Caki2 (cell line): Measurements from ENCODE around the gene BPTF. TPM values are rescaled to one million over a fixed set of nuclear protein-coding genes. Genes with fewer than 3 reads are reported as not detected.
"Not testable (repeated sequence)": the region's sequence is repeated elsewhere in the genome, so short reads cannot be mapped to it uniquely, and the experiment has no call there.

Source experiments
- DNase-seq: peaks from one replicate; pipeline ENCODE4 v3.0.0-alpha.2; 2015; ENCODE audit warnings: low read depth
- in situ Hi-C: cut with HindIII; loops from 2 replicates; pipeline ENCODE4 v1.10.0; 2016; ENCODE audit warnings: low sequenced_read_pairs, low pct_unique_long_range_greater_than_20kb, mixed read lengths
- total RNA-seq: library from RNA; depleted of rRNA; stranded (reverse); fragments of >200 nt; shearing (Covaris generic); gene quantifications from 2 replicates; pipeline ENCODE4 v1.2.3, GENCODE V29; 2014; ENCODE audit warnings: low replicate concordance

Gene BPTF
- total RNA-seq, 1 experiment from 2014 or later: 29.8 TPM

DNA sequence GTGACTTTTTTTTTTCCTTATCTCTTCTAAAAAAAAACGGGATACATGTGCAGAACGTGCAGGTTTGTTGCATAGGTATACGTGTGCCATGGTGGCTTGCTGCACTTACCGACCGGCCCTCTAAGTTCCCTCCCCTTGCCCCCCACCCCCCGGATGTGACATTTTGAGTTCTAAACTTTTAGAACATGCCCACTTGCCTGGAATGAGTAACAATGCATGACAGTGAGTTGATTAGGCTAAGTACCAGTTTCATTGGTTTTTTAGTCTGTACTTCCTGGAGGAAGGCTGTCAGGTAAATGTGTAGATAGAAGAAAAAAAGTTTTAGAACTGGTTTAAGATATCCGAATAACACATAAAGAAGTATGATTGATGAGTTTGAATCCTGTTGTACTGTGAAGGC is 4.0 kb downstream of the BPTF start:
- DNase-seq: peak; percentile 48
- in situ Hi-C loops: no loop called here

DNA sequence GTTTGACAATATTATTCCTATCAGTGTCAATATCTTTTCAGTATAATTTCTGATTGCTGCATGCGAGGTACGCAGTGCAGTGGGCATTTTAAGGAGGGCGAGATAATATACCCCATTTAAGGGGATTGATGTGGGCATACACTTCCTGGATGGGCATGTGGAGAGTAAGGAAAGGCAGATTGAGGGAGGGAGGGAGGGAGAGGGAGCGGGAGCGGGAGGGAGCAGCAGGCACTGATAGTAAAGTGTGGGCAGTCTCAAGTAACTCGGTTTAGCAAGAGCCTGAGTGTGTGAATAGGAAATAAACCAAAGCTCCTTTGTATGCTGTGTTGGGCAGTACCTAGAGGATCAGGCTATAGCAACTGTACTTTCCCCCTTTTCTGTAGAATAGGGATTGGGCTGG is 5.1 kb downstream of the BPTF start:
- in situ Hi-C loops: no loop called here

DNA sequence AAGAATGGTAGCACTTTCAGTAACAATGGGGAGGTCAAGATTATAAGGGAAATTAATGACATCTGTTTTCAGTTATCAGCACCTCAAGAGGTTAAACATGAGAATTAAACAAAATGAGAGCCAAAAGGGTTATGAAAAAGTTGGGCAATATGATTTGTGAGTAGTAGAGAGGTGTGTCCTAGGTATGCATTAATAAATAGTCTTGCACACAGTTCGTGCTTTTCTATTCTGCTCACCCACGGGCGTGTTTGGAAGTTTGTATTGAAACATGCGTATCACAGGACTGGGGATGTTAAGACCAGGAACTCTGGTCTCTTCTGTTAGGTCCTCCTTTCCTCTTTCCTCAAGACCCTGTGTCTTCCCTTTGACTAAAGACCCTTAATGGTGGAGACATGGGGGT is 6.0 kb downstream of the BPTF start:
- no peak for DNase-seq
- in situ Hi-C loops: no loop called here

More for the DNA sequence above, 5.1 kb downstream of the BPTF start:
- DNase-seq: no peak

DNA sequence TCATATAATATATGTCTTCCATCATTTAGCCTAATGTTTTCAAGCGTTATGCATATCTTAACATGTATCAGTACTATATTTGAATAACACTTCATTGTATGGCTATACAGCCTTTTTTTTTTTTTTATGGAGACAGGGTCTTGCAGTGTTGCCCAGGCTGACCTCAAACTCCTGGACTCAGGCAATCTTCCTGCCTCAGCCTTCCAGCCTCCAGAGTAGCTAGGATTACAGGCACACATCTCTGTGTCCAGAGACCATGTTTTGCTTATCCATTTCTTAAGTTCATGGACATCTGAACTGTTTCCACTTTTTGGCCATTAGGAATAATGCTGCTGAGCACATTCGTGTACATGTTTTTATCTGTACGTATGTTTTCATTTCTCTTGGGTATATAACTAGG is 7.8 kb downstream of the BPTF start:
- DNase-seq: no peak
- in situ Hi-C loops: no loop called here

DNA sequence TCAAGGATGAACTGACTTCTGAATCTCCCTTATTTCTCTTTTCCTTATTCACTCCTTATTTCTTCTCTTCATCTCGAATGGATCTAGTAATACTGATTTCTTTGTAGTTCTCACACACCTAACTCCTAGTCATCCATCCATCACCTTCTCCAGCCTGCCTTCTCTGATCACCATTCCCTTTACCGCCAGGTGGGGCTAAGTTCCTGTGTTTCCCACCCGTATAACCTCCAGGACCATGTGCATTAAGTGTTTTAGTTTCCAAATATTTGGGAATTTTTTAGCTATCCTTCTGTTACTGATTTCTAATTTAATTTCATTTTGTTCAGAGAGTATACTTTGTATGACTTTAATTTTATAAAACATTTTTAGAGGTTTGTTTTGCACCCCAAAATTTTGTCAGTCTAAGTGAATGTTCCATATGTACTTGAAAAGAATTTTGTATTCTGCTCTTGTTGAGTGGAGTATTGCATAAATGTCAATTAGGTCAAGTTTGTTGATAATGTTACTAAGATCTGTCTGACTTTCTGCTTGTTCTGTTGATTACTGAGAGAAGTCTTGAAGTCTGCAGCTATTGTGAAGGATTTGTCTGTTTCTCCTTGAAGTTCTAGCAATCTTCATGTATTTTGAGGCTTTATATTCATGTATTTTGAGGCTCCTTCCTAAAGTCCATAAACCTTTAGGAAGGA is 8.8 kb downstream of the BPTF start:
- in situ Hi-C loops: no loop called here
- no peak for DNase-seq

DNA sequence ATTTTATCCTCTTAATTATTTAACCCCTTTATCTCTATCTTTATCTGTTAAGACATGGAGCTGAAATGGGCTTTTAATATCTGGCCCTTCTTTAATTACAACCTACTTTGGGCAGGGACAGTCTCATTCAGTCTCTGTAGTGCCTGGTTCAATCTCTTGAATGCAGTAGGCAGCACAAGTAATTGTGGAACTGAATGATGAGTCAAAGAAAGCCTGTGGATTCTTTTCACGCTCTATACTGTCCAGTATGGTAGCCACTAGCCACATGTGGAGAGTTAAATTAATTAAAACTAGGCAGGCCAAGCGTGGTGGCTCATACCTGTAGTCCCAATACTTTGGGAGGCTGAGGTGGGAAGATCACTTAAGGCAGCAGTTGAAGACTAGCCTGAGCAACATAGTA is 9.3 kb downstream of the BPTF start:
- DNase-seq: no peak
- in situ Hi-C loops: no loop called here

DNA sequence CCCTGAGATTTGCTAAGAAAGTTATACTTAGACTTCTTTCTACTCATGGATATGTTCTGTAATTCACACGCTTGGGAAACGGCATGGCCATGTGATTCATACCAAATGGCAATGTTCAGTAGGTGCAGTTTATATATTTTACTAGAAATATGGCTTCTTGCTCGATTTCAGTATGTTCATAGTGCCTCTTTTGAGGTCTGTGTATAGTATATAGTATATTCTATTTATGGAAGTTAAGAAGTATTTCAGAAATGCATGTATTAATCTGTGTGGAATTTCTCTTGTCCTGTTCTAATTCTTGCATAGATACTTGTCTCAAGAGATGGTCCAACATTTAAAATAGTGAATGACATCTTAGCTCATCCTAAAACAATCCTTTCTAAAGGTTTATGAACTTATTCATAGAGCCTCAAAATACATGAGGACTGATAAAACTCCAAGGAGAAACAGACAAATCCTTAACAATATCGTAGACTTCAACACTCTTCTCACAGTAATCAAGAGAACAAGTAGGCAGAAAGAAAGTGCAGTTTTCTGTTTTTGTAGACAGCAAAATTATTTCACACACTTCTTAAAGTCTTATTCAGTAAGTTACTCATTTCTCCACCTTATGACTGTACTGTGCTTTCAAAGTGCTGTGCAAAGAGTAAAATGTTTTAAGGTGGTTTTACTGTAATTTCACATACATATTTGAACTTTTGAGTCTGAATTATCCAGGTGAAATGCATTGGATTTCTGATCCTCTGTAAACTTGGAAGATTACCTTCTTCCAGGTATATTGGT is 11.1 kb downstream of the BPTF start:
- no peak for DNase-seq
- in situ Hi-C loops: no loop called here

DNA sequence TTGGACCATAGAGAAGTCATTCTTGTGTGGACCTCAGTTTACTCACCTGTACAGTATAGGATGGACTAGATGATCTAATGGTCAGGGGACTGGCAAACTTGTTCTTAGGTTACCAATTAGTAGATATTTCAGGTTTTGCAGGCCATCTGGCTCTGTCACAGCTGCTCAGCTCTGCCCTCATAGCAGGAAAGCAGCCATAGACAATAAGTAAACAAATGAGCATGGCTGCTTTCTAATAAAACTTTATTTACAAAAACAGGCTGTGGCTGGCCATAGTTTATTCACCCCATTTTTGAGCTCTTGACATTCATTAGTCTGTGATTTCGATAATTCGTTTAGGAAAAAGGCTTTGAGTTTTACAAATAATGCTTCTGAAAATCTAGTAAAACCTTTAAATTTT is 12.7 kb downstream of the BPTF start:
- no peak for DNase-seq
- in situ Hi-C loops: no loop called here

DNA sequence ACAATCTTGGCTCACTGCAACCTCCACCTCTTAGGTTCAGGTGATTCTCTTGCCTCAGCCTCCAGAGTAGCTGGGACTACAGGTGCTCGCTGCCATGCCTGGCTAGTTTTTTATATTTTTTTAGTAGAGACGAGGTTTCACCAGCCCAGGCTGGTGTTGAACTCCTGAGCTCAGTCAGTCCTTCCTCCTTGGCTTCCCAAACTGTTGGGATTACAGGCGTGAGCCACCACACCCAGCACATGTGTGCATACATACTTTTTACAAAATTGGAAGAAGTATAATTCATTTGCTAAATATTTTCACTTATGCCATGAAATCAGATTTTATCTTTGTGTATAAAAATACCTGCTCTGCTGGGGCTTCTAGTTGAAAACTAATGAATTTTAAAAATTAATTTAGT is 13.2 kb downstream of the BPTF start:
- DNase-seq: no peak
- in situ Hi-C loops: no loop called here

DNA sequence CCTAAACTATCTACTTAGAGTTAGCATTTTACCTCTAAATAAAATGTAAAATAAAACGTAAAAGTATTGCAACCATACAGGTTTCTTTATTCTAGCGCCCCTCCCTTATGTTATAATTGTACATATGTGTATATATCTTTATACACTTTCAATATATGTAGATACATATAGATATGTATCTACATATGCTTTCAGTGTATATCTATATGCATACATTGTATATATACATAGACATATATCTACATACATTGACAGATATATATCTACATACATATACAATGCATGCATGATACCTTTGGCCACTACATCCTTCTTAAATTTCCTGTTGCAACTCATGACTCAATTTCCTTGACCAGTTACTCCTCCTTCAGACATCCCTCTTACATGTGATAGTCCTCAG is 16.7 kb downstream of the BPTF start:
- no peak for DNase-seq
- in situ Hi-C loops: no loop called here

DNA sequence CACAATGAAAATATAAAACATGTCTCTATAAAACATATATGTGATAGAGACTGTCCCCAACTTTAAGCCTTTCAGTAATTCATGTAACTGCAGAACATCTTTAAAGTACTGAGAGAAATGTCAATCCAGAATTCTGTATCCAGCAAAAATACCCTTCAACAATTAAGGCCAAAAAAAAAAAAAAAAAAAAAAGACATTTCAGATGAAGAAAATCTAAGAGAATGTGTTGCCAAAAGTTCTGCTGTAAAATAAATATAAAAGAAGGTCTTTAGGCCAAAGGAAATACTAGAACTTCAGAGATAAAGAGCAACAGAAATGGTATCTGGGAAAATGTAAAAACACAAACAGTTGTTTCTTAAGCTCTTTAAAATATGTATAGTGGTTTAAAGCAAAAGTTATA is 17.3 kb downstream of the BPTF start:
- no peak for DNase-seq
- in situ Hi-C loops: no loop called here

DNA sequence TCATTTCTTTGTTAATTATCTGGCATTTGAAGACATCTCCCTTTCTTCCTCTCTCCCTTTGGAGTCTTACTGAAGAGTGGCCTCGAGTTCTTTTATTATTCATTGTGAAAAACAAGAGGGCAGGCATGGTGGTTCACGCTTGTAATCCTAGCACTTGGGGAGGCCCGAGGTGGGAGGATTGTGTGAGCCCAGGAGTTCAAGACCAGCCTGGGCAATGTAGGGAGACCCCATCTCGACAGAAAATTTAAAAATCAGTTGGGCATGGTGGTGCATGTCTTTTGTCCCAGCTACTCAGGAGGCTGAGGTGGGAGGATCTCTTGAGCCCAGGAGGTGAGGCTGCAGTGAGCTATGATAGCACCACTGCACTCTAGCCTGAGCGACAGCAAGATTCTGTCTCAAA is 20.1 kb downstream of the BPTF start:
- in situ Hi-C loops: no loop called here
- DNase-seq: no peak

DNA sequence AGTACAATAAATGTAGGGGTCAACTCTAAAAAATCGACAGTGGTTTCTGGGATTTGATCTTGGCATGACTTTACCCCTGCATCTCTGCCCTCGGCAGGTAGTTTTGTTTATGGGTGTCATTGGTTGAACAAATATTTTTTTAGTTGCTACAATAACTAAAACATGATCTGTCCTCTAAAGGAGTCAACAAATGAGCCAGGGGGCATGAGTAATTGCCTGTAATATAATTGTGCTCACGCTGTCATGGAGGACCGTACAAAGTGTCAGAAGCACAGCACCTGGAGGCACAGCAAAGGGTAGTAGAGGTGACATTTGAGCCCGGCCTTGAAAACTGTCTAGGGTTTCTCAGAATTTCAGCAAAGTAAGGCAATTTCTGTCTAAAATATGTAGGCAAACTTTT is 22.9 kb downstream of the BPTF start:
- in situ Hi-C loops, DNase-seq: not testable (repeated sequence)

DNA sequence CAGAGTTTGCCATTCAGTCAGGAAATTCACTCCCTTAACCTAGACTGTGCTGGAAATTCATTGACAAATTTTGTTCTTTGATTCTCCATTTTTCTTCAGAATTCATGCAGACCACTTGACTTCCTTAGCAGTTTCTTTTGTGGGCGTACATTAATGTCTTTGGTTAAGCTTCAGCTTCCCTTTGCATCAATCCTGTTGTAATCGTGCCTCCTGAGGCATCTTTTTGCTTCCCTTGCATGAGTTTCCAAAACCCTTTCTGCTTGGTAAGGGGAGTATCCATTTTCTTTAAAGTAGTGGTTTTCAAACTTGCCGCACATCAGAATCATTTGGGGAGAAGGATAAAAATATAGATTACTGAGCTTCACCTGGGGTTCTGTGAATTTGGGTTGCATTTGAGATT is 23.5 kb downstream of the BPTF start:
- in situ Hi-C loops, DNase-seq: not testable (repeated sequence)

DNA sequence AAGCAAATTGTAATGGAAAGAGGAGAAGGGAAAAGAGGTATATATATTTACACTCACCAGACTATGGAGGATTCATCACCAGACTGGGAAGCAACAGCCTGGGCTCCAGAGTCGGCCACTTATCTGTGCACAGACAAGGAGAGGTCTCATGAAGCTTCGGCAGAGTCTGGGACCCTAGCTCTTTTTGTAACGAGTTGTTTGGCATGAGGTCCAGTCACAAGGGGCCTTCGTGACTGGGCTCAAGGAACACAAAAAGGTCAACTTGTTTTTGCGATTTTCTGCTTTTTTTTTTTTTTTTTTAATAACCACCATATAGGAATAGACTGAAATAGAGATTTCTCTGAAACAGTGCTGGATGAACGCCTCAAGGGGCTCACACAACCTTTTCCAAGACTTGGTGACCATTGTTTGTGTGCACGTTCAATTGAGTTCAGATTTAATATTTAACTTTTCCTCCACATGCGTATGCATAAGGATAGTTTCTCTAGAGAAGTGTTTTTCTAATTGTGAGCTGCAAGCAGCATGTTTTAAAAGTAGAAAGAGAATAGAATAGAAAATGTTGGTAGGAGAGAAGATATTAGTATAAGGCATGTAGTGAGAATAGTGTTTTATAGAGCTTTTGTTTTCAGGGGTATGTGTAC is 25.8 kb downstream of the BPTF start:
- in situ Hi-C loops: no loop called here

DNA sequence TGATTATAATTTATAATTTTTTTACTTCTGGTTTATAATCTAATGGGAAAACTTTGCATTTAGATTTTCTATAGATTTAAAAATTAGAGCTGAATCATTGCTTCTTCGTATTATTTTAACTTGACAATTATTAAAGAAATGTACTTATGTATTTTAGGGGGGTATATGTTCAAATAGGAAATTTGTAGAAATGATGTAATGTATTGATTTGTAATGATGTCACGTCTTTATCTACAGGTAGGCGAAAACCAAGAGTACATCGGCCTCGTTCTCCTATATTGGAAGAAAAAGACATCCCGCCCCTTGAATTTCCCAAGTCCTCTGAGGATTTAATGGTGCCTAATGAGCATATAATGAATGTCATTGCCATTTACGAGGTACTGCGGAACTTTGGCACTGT is 28.4 kb downstream of the BPTF start:
- in situ Hi-C loops: no loop called here
- DNase-seq: no peak

More for the DNA sequence above, 25.8 kb downstream of the BPTF start:
- no peak for DNase-seq

DNA sequence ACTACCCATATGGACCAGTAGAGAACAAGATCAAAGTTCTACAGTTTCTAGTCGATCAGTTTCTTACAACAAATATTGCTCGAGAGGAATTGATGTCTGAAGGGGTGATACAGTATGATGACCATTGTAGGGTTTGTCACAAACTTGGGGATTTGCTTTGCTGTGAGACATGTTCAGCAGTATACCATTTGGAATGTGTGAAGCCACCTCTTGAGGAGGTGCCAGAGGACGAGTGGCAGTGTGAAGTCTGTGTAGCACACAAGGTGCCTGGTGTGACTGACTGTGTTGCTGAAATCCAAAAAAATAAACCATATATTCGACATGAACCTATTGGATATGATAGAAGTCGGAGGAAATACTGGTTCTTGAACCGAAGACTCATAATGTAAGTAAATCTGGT is 29.1 kb downstream of the BPTF start:
- in situ Hi-C loops: no loop called here
- DNase-seq: no peak

DNA sequence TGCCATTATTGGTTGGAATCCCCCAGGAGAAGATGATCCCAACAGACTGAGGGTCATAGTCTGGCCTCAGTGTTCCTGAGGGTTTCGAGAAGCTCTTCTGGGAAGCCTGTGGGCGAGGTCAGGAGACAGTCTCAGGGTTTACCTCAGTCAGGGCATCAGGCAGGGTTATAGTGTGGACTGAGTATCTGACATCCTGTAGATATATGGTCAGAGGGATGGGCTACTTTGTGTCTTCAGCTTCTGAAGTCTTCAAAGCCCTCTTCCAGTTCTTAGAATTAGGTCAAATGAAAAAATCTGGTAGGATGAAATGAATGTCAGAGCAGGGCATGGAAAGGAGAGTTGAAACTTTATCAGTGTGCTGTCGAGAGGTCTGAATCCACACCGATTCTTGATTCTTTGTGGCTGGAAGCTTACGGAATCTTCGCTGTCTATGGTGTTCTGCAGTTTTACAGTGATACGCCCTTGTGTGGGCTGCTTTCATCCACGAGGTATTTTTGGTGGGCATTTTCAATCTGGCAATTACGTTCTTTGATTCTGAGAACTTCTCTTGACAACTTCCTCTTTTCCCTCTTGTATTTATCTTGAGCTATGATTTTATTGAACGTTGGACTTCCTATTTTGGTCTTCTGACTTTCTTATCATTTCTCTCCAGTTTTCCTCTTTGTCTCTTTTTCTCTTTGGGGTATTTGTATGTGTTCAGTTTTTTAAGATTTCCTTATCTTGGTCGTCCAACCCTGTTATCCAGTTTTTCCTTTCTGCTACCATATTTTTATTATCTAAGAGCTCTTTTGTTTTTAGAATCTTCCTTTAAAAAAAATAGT is 30.4 kb downstream of the BPTF start:
- in situ Hi-C loops: no loop called here

DNA sequence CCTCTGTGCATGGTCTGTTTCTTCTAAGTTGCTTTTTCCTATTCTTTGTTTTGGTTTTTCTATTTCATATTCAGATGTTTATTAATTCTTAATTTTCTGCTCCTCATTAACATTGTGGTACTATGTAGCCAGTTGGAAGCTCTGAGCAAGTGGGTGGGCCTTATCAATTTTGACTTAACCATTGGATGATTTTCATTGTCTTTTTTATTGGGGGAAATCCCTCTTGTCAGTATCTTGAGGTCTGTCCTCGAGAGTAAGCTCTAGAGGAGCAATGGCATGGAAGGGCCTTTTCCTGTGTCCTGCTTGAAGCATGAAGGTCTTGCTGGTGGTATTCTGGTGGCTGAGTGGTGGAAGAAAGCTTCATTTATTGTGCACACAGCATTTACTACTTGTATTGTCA is 31.1 kb downstream of the BPTF start:
- in situ Hi-C loops, DNase-seq: not testable (repeated sequence)

More for the DNA sequence above, 30.4 kb downstream of the BPTF start:
- no peak for DNase-seq
